H1 (cell line): ENCODE data around the gene TMEM250. TPM values are rescaled to one million over a fixed set of nuclear protein-coding genes. Genes with fewer than 3 reads are reported as not detected.

ENCODE experiments used
- CTCF ChIA-PET: fragments of 300-600 bp; sonication (Branson Sonifier 250); formaldehyde crosslinking; loops from one replicate; lab custom pipeline; 2021; ENCODE audit not compliant: partially characterized antibody; lab: Charles Lee
- POLR2A ChIA-PET: fragments of 300-600 bp; sonication (Branson Sonifier 250); formaldehyde crosslinking; loops from one replicate; lab custom pipeline; 2021; ENCODE audit warnings: inconsistent platforms; ENCODE audit not compliant: partially characterized antibody; lab: Charles Lee
- DNase-seq, 2 experiments: peaks; one replicate each; pipeline versions ENCODE4 v3.0.0 to v3.0.0-alpha.2; 2010 to 2022; ENCODE audit warnings: low spot score in 2 of 2, low read depth in 1 of 2, mixed read lengths in 1 of 2
- FAIRE-seq: peaks from 2 replicates; lab custom pipeline; 2011; peaks lifted over from hg19 to GRCh38; lab: Jason Lieb, UNC
- H2AFZ ChIP-seq: 2 replicates; pipeline ENCODE4 v1.8.1; 2012; ENCODE audit warnings: low read length, inconsistent platforms
- H2AK5ac ChIP-seq: 2 replicates; pipeline ENCODE4 v1.6.1; 2013; ENCODE audit warnings: low read depth, low read length
- H2BK120ac ChIP-seq: replicated peaks from 2 replicates; pipeline ENCODE3; 2013; ENCODE audit warnings: low read depth, low read length, inconsistent platforms
- H2BK12ac ChIP-seq: 2 replicates; pipeline ENCODE4 v1.6.1; 2013; ENCODE audit warnings: low read depth, low read length
- H2BK15ac ChIP-seq: 2 replicates; pipeline ENCODE4 v1.6.1; 2013; ENCODE audit warnings: low read length
- H2BK20ac ChIP-seq: 2 replicates; pipeline ENCODE4 v1.6.1; 2013; ENCODE audit warnings: low read length
- H2BK5ac ChIP-seq: 2 replicates; pipeline ENCODE4 v1.6.1; 2013; ENCODE audit warnings: low read depth, low read length
- H3K14ac ChIP-seq: 2 replicates; pipeline ENCODE4 v1.6.1; 2013; ENCODE audit warnings: inconsistent platforms; ENCODE audit not compliant: insufficient read length
- H3K18ac ChIP-seq: 2 replicates; pipeline ENCODE4 v1.6.1; 2013; ENCODE audit warnings: low read length; ENCODE audit errors: extremely low read depth
- H3K23ac ChIP-seq: 2 replicates; pipeline ENCODE4 v1.6.1; 2013; ENCODE audit warnings: inconsistent platforms; ENCODE audit not compliant: insufficient read length
- H3K23me2 ChIP-seq: 2 replicates; pipeline ENCODE4 v1.6.1; 2013; ENCODE audit warnings: low read depth, low read length
- H3K27ac ChIP-seq: 2 replicates; pipeline ENCODE4 v1.6.1; 2011; ENCODE audit warnings: low read depth, low read length, inconsistent platforms
- H3K27me3 ChIP-seq, 4 experiments: replicated peaks in 1 of 4; 1 replicate in 1 of 4; 2 replicates in 3 of 4; pipeline versions ENCODE4 v1.6.1 to v1.8.1; 2011 to 2013; ENCODE audit warnings: low read length in 3 of 4, mild to moderate bottlenecking in 3 of 4, inconsistent platforms in 2 of 4, mixed read lengths in 2 of 4, moderate library complexity in 1 of 4; ENCODE audit not compliant: control insufficient read depth in 3 of 4, insufficient read depth in 3 of 4; ENCODE audit errors: extremely low read depth in 1 of 4
- H3K36me3 ChIP-seq, 4 experiments: 2 replicates each; pipeline versions ENCODE4 v1.6.1 to v1.8.1; 2011 to 2013; ENCODE audit warnings: mild to moderate bottlenecking in 4 of 4, low read length in 3 of 4, moderate library complexity in 2 of 4, control low read depth in 1 of 4, inconsistent platforms in 1 of 4; ENCODE audit not compliant: insufficient read depth in 4 of 4, control insufficient read depth in 2 of 4
- H3K4ac ChIP-seq: replicated peaks from 2 replicates; pipeline ENCODE3; 2013; ENCODE audit warnings: low read length, low read depth, mixed read lengths, inconsistent platforms; ENCODE audit not compliant: insufficient read length
- H3K4me1 ChIP-seq, 4 experiments: replicated peaks in 1 of 4; 1 replicate in 1 of 4; 2 replicates in 3 of 4; pipeline versions ENCODE4 v1.6.1 to v1.8.1; 2011 to 2013; ENCODE audit warnings: low read length in 3 of 4, inconsistent platforms in 2 of 4, mixed read lengths in 1 of 4; ENCODE audit not compliant: insufficient read depth in 4 of 4, control insufficient read depth in 3 of 4
- H3K4me2 ChIP-seq, 2 experiments: 2 replicates each; pipeline versions ENCODE4 v1.6.1 to v1.8.1; 2011 to 2013; ENCODE audit warnings: low read depth in 2 of 2, low read length in 2 of 2, control low read depth in 1 of 2, inconsistent platforms in 1 of 2, mild to moderate bottlenecking in 1 of 2; ENCODE audit not compliant: insufficient read depth in 1 of 2
- H3K4me3 ChIP-seq, 4 experiments: fragments of 200-600, 300-600 bp in 1 of 4; sonication (generic), shearing (Covaris generic), sonication (Bioruptor Twin) in 1 of 4; 2 replicates each; pipeline versions ENCODE4 v1.5.1 to v1.8.1; 2011 to 2016; ENCODE audit warnings: low read length in 4 of 4, low read depth in 3 of 4, control low read depth in 2 of 4, inconsistent platforms in 2 of 4, mild to moderate bottlenecking in 2 of 4, mixed read lengths in 1 of 4, moderate library complexity in 1 of 4; ENCODE audit not compliant: insufficient read depth in 2 of 4; ENCODE audit errors: extremely low read depth in 1 of 4
- H3K56ac ChIP-seq: replicated peaks from 2 replicates; pipeline ENCODE3; 2013; ENCODE audit warnings: low read depth, mild to moderate bottlenecking, mixed read lengths, low read length, inconsistent platforms; ENCODE audit not compliant: insufficient read length
- H3K79me1 ChIP-seq: 2 replicates; pipeline ENCODE4 v1.6.1; 2013; ENCODE audit warnings: low read depth, low read length, control low read depth
- H3K79me2 ChIP-seq, 2 experiments: 2 replicates each; pipeline versions ENCODE4 v1.6.1 to v1.8.1; 2012 to 2013; ENCODE audit warnings: low read length in 2 of 2, mild to moderate bottlenecking in 2 of 2, inconsistent platforms in 1 of 2; ENCODE audit not compliant: insufficient read depth in 2 of 2, control insufficient read depth in 1 of 2
- H3K9ac ChIP-seq, 4 experiments: replicated peaks in 1 of 4; 1 replicate in 1 of 4; 2 replicates in 3 of 4; pipeline versions ENCODE4 v1.6.1 to v1.8.1; 2011 to 2013; ENCODE audit warnings: low read depth in 3 of 4, low read length in 3 of 4, control low read depth in 2 of 4, mild to moderate bottlenecking in 2 of 4, moderate library complexity in 2 of 4, inconsistent platforms in 1 of 4; ENCODE audit errors: extremely low read depth in 1 of 4
- H3K9me3 ChIP-seq, 2 experiments: 2 replicates each; pipeline versions ENCODE4 v1.6.1 to v1.8.1; 2012 to 2013; ENCODE audit warnings: mild to moderate bottlenecking in 2 of 2, moderate library complexity in 2 of 2, control low read depth in 1 of 2, inconsistent platforms in 1 of 2, low read depth in 1 of 2, low read length in 1 of 2, mixed read lengths in 1 of 2; ENCODE audit not compliant: insufficient read depth in 2 of 2
- H4K20me1 ChIP-seq, 2 experiments: replicated peaks in 1 of 2; 2 replicates each; pipeline versions ENCODE3 to v1.8.1; 2011 to 2013; ENCODE audit warnings: inconsistent platforms in 2 of 2, low read length in 2 of 2, mild to moderate bottlenecking in 1 of 2; ENCODE audit not compliant: insufficient read depth in 2 of 2, control insufficient read depth in 1 of 2
- H4K5ac ChIP-seq: 2 replicates; pipeline ENCODE4 v1.6.1; 2013; ENCODE audit warnings: low read length, low read depth, mixed read lengths, inconsistent platforms; ENCODE audit not compliant: insufficient read length
- H4K8ac ChIP-seq: 2 replicates; pipeline ENCODE4 v1.8.0; 2013; ENCODE audit warnings: mild to moderate bottlenecking, moderate library complexity, low read length, inconsistent platforms; ENCODE audit not compliant: insufficient read depth; ENCODE audit errors: extremely low read depth
- H4K91ac ChIP-seq: replicated peaks from 2 replicates; pipeline ENCODE3; 2013; ENCODE audit warnings: low read length, mixed read lengths, inconsistent platforms; ENCODE audit not compliant: insufficient read length
- CEBPB ChIP-seq: IDR thresholded peaks from 2 replicates; pipeline ENCODE4 v1.6.1; 2012; ENCODE audit warnings: low read depth, low read length
- JUN ChIP-seq: IDR thresholded peaks from 2 replicates; pipeline ENCODE4 v1.6.1; 2011; ENCODE audit warnings: low read depth, mild to moderate bottlenecking, improper control_type of control experiment, low read length
- MAX ChIP-seq: IDR thresholded peaks from 2 replicates; pipeline ENCODE4 v1.6.1; 2012; ENCODE audit warnings: inconsistent platforms
- SUZ12 ChIP-seq: fragments of 200-600 bp; sonication (generic); IDR thresholded peaks from 2 replicates; pipeline ENCODE4 v1.6.1; 2012; ENCODE audit warnings: mild to moderate bottlenecking, inconsistent platforms, low read length, moderate library complexity, mixed read lengths
- WGBS, 2 experiments: shearing (Covaris generic) in 1 of 2; methylation state at CpG; one replicate each; pipeline versions ENCODE4 v1.1.6 to v1.1.7; 2013 to 2015; ENCODE audit warnings: low lambda C conversion rate in 2 of 2, mixed read lengths in 2 of 2, inconsistent platforms in 1 of 2, low coverage in 1 of 2, missing lambda C conversion rate in 1 of 2; ENCODE audit not compliant: insufficient replicate concordance in 2 of 2, insufficient coverage in 1 of 2, insufficient read length in 1 of 2; ENCODE audit errors: extremely low coverage in 1 of 2, missing lambda C conversion rate in 1 of 2; 5-methylcytosine and 5-hydroxymethylcytosine counted together
- polyA plus RNA-seq, 7 experiments: library from polyadenylated mRNA; depleted of rRNA in 3 of 7; stranded (reverse) in 5 of 7; unstranded in 2 of 7; fragments of >200 nt in 5 of 7; fragments of 200-250 nt in 2 of 7; gene quantifications; 1 replicate in 5 of 7; 2 replicates in 1 of 7; 4 replicates in 1 of 7; pipeline versions ENCODE4 v1.2.1 to v1.2.3, GENCODE V29; 2011 to 2013; ENCODE audit warnings: missing spikeins in 2 of 7, mixed read lengths in 2 of 7
- total RNA-seq: library from RNA; stranded (reverse); fragmentation: NEBNext Ultra II Directional; extraction: Animal tissue kit (Norgen Biotek cat#: 25700); gene quantifications from 2 replicates; pipeline ENCODE4 v1.2.1, GENCODE V29; 2021

Gene TMEM250
- total and polyA plus RNA-seq, 2 of the 8 experiments (the other 6 are each of a cell fraction or from before 2014, with no cell fraction given), result 22.3 to 34.9 TPM

- Histone ChIP-seq H3K23me2 (peaks cover 4% of the 10 kb centered on the region; the same call in 1 of the 2 replicates), H3K79me2 (no peaks in the 10 kb centered on the region), H2BK15ac (0 out of 2 replicates have a peak overlapping the region, but pooled peaks have one; percentile 61), H3K79me1 (no peaks in the 10 kb centered on the region)
- TF ChIP-seq MAX (no peak), SUZ12 (peak; percentile 25; the same call in 1 of the 2 replicates), JUN (no peak), CEBPB (no peak)
- TF ChIP-seq, all 59 proteins: peak for 1
- Histone ChIP-seq H2BK12ac (peak overlapping the region; percentile 75; the same call in 1 of the 2 replicates), H4K5ac (no peak overlapping the region), H3K23ac (no peak overlapping the region), H4K8ac (no peak overlapping the region), H2AK5ac (no peak overlapping the region), H3K9ac (no peak overlapping the region), H3K27ac (no peak overlapping the region), H2BK5ac (no peak overlapping the region), H3K4me1 (peaks cover 0 to 23% (median 14%) of the 10 kb centered on the region in 4 experiments; a peak in 6 of 7 replicates), H3K4me2 (peak overlapping the region; percentile 34 to 69), H3K14ac (no peak overlapping the region), H3K27me3 (peaks cover 4 to 29% (median 22%) of the 10 kb centered on the region in 4 experiments; a peak in 6 of 7 replicates), H3K56ac (no peak overlapping the region), H2BK20ac (no peak overlapping the region), H4K91ac (no peak overlapping the region), H3K36me3 (no peaks in the 10 kb centered on the region), H3K18ac (peak overlapping the region; percentile 87), H3K9me3 (no peaks in the 10 kb centered on the region), H2BK120ac (no peak overlapping the region), H3K4ac (no peak overlapping the region), H4K20me1 (no peaks in the 10 kb centered on the region), H2AFZ (no peak overlapping the region), H3K4me3 (peak overlapping the region in 2 of 4 experiments; percentile 11 to 65; a peak in 3 of 8 replicates)
- POLR2A ChIA-PET, result interaction anchor here (0.6 to 1.3 kb wide), 3 partner anchors 16 to 1870 kb away, joined by 3 read pairs; no protein-coding TSS in a partner anchor
- CTCF ChIA-PET, result interaction anchor here (0.7 to 2.3 kb wide), 11 partner anchors 10 to 167 kb away, joined by 3 to 10 read pairs (median 4); no protein-coding TSS in a partner anchor
- FAIRE-seq, result no peak
- WGBS, 2 experiments, result 69% methylated on average over 18 of the region's 18 CpGs; no CpG with 5 or more reads in 1 of the 2 experiments
- no peak for DNase-seq
These were observed 15.3 kb upstream of the TMEM250 start for GRCh38 chr9:136133959-136134484.
